Memory B cell (primary cell): ENCODE results near the gene CERS6.
"Not testable (repeated sequence)": the region's sequence is repeated elsewhere in the genome, so short reads cannot be mapped to it uniquely, and the experiment has no call there.

Experiments
- ATAC-seq: fragments of 150-1000 bp; cut with Tn5 transposase; 2 replicates; pipeline ENCODE4 v1.10.0; 2021; ENCODE audit warnings: low read depth, mild to moderate bottlenecking, moderate library complexity
- DNase-seq, 2 donors: peaks; one replicate each; pipeline ENCODE4 v3.0.0; 2022; ENCODE audit warnings: low spot score in 2 of 2
- H3K27ac Mint-ChIP-seq: one replicate; pipeline ENCODE4 v1.8.0; 2022; ENCODE audit warnings: mild to moderate bottlenecking, moderate library complexity, mixed read lengths
- H3K27me3 Mint-ChIP-seq: one replicate; pipeline ENCODE4 v1.8.0; 2022; ENCODE audit warnings: mixed read lengths
- H3K36me3 Mint-ChIP-seq: one replicate; pipeline ENCODE4 v1.8.0; 2022; ENCODE audit warnings: mild to moderate bottlenecking, mixed read lengths
- H3K4me1 Mint-ChIP-seq: one replicate; pipeline ENCODE4 v1.8.0; 2022; ENCODE audit warnings: mixed read lengths
- H3K4me3 Mint-ChIP-seq: one replicate; pipeline ENCODE4 v1.8.0; 2022; ENCODE audit warnings: mild to moderate bottlenecking, moderate library complexity, mixed read lengths
- H3K9me3 Mint-ChIP-seq: one replicate; pipeline ENCODE4 v1.8.0; 2022; ENCODE audit warnings: mixed read lengths

Gene CERS6

DNA sequence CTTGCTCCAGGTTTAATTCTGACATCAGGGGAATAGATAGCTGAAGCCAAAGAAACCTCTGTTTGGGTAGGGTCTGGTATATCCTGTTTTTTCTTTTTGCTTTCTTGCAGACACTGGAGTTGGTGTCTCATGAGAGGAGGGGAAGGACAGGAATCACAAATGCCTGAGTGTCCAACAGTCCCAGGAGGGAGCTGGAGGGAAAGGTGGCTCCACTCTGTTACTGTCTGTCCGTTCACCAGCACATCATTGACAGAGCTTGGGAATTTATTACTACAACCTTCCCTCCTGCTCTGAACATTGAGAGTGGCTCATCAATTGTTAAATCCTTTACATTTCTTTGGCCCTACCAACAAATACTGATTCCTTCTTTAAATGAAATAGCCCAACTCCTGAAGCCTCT is 194.1 kb downstream of the CERS6 start:
- ATAC-seq (no peak), DNase-seq (no peak)
- H3K27ac Mint-ChIP-seq, result no peak overlapping the region
- no peaks in the 10 kb centered on the region for H3K4me1 Mint-ChIP-seq
- H3K4me3 Mint-ChIP-seq, result no peak overlapping the region
- no peaks in the 10 kb centered on the region for H3K27me3 Mint-ChIP-seq
- H3K9me3 Mint-ChIP-seq, result no peaks in the 10 kb centered on the region
- no peaks in the 10 kb centered on the region for H3K36me3 Mint-ChIP-seq

DNA sequence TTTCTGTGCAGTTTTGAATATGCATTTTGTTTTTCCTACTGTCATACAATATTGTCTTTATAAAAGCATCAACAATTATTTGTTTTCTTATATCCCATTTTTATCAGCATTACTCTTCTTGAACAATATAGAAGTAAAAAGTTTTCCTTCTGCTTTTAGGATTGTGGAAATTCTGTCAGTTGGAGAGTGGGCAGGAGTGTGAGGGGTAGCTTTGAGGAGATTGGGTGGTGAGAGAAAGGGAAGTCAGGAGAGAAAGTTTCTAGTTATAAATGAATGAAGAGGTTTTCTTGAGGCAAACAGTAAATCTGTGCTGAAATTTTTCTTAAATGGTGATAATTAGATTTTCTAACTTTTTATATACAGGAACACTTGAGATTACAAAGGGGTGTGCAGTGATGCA is 194.7 kb downstream of the CERS6 start:
- DNase-seq (no peak), ATAC-seq (no peak)
- H3K27me3 Mint-ChIP-seq, result no peaks in the 10 kb centered on the region
- H3K27ac Mint-ChIP-seq, result no peak overlapping the region
- H3K4me1 Mint-ChIP-seq, result no peaks in the 10 kb centered on the region
- no peaks in the 10 kb centered on the region for H3K9me3 Mint-ChIP-seq
- no peaks in the 10 kb centered on the region for H3K36me3 Mint-ChIP-seq
- H3K4me3 Mint-ChIP-seq, result no peak overlapping the region

DNA sequence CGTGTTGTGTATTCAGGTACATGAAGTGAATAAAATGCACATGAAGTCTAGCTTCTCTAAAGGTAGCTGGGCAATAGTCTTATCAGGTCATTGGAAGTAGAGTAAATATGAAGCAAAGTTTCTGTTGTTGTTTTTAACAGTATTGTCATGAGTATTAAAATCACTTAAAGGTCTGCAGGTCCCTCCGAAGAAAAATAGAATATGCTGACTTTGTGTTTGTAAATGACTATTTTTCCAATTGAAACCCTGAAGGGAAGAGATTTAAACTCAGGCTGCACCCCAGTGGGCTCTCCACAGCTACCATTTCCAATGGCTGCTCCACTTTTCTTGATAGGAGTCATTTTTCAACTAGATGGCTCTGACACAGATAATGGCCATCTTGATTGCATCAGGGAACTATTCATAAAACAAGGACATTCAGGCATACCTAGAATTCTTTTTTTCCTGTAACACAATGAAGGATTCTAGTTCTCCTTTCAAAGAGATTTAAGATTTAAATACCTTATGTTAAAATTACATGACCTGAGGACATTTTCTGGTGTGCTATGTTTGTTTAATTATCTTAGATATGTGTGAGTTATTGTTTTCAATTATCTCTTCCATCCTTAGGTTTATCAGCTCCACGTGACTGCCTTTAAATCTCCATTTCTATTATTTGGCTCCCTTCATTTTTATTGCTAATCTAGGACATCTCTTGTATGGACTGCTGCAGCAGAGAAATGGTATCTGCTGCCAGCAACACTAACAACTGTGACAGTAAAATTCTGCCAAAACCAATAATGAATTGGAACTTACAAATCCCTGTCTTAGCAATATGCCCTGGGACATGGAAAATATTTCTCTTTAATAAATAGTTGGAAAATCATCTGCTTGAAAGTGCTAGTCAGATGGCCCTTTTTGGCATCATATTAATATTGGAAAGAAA is 197.2 kb downstream of the CERS6 start:
- H3K27ac Mint-ChIP-seq, result no peak overlapping the region
- no peaks in the 10 kb centered on the region for H3K27me3 Mint-ChIP-seq

DNA sequence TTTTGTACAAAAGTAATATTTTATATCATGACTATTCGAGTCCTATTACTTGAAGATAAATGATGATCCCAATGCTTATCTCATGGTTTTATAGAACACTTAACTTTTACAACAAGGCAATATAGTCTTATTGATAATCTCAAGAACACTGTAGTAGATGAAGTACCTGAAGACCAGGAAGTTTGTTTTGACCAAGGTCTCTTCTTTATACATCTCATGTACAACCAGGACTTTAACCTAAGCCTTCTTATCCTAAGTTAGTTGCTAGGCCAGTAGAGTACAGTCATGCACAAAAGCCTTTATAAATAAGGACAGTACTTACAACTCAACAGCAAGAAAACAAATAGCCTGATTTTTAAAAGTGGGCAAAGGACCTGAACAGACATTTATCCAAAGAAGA is 198.6 kb downstream of the CERS6 start:
- DNase-seq, result no peak
- Mint-ChIP-seq H3K27me3 (no peaks in the 10 kb centered on the region), H3K27ac (no peak overlapping the region), H3K4me3 (no peak overlapping the region), H3K4me1 (no peaks in the 10 kb centered on the region), H3K9me3 (no peaks in the 10 kb centered on the region), H3K36me3 (no peaks in the 10 kb centered on the region)
- ATAC-seq, result no peak

More for the DNA sequence above, 197.2 kb downstream of the CERS6 start:
- DNase-seq, result no peak
- Mint-ChIP-seq H3K9me3 (no peaks in the 10 kb centered on the region), H3K4me3 (no peak overlapping the region), H3K4me1 (no peaks in the 10 kb centered on the region), H3K36me3 (no peaks in the 10 kb centered on the region)
- ATAC-seq, result no peak

DNA sequence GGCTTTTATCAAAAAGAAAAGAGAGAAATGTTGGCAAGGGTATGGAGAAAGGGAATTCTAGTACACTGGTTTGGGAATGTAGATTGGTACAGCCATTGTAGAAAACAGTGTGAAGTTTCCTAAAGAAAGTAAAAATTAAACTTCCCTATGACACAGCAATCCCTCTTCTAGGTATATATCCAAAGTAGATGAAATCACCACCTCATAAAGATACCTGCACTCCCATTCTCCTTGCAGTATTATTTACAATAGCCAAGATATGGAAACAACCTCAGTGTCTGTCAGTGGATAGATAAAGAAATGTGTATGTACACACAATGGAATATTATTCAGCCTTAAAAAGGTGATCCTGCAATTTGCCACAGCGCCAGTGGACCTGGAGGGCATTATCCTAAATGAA is 199.1 kb downstream of the CERS6 start:
- ATAC-seq (no peak), DNase-seq (no peak)
- Mint-ChIP-seq H3K27ac (no peak overlapping the region), H3K27me3 (no peaks in the 10 kb centered on the region), H3K36me3 (no peaks in the 10 kb centered on the region), H3K4me3 (no peak overlapping the region), H3K4me1 (no peaks in the 10 kb centered on the region), H3K9me3 (no peaks in the 10 kb centered on the region)

DNA sequence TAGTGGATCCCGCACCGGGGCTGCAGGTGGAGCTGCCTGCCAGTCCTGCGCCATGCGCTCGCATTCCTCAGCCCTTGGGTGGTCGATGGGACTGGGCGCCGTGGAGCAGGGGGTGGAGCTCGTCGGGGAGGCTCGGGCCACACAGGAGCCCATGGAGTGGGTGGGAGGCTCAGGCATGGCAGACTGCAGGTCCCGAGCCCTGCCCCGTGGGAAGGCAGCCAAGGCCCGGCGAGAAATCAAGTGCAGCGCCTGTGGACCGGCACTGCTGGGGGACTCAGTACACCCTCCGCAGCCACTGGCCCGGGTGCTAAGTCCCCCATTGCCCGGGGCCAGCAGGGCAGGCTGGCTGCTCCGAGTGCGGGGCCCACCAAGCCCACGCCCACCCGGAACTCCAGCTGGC is 201.3 kb downstream of the CERS6 start:
- not testable (repeated sequence) for H3K36me3 Mint-ChIP-seq, H3K9me3 Mint-ChIP-seq, H3K4me3 Mint-ChIP-seq, H3K27ac Mint-ChIP-seq, ATAC-seq, H3K27me3 Mint-ChIP-seq, H3K4me1 Mint-ChIP-seq, DNase-seq

DNA sequence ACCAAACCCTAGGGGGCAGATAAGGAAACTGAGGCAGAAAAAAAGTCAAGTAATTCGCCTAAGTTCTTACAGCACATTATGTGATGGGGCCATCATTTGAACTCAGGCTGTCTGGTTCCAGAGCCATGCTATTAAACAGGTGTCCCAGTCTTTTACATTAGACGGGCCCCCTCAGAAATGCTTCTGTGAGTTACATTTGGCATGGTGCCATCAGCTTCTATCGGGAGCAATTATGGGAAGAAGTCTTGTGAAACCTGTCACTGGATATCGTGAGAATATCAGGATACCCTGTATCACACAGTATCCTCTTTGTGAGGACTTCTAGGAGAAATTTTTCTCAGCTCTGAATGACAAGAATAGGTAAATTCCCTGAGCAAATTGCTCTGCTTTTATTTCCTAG is 202.6 kb downstream of the CERS6 start:
- H3K27me3 Mint-ChIP-seq, result no peaks in the 10 kb centered on the region
- no peak for DNase-seq
- H3K4me1 Mint-ChIP-seq, result no peaks in the 10 kb centered on the region
- no peaks in the 10 kb centered on the region for H3K9me3 Mint-ChIP-seq
- H3K36me3 Mint-ChIP-seq, result no peaks in the 10 kb centered on the region
- H3K4me3 Mint-ChIP-seq, result no peak overlapping the region
- no peak overlapping the region for H3K27ac Mint-ChIP-seq
- no peak for ATAC-seq

DNA sequence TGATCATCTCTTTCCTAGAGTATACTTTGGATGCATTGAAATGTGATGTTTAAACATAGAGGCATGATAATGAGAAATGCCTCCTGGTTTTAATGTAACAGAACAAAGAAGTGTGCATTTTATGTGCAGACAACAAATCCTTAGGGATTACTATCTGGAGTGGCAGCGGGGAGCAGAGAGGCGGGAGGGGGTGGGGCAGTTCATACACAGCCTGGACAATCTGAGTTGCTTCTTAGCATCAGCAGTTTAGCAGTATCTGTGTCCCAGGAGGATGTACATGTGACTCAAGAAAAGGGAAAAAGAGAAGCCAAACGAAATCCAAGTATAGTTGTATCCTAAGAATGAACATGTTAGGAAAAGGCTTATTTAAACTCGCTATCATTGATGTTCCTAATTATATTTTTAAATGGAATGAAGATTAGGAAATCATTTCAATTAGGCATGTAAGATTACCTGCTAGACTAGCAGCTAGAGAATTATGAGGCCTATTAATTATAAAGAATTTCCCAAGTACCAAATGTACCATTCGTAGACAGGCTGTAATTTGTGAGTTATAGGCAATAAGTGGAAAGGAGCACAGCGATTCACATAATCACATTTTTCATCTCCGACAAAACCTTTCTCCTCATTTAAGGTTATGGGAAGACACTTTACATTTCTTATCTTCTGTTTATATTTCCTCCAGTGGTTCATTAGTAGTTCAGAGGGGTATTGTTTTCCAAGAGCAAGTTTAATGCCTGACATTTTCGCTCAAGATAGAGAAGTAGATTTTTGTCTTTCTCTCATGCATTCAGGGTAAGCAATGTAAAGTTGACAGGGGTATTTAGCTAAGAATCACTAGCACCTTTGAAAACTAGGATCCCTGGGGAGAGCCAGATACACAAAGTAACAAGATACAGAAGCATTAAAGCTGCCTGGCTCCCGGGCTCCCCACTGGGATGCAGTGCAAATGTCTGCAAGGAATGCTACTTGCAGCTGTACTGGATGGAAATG is 205.1 kb downstream of the CERS6 start:
- no peak for DNase-seq
- ATAC-seq, result no peak
- no peaks in the 10 kb centered on the region for H3K4me1 Mint-ChIP-seq
- no peaks in the 10 kb centered on the region for H3K9me3 Mint-ChIP-seq
- H3K4me3 Mint-ChIP-seq, result no peak overlapping the region
- no peaks in the 10 kb centered on the region for H3K27me3 Mint-ChIP-seq
- H3K36me3 Mint-ChIP-seq, result no peaks in the 10 kb centered on the region
- no peak overlapping the region for H3K27ac Mint-ChIP-seq

DNA sequence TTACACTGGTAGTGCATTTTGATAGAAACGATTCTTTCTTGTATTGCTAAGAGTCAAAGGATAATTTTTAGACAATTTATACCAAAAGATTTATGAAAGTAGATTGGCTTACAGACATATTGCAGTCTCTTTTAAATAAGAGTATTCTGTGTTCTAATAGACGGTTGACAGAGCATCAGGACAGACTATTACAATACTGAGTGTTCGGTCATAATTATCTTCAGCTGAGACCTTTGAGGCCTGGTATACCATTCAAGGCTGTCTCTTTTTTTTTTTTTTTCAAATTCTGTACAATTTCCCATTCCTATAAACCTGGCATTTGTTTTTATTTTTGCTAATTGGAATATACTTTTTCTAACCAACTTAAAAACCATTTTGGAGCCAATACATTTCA is 205.8 kb downstream of the CERS6 start:
- DNase-seq (no peak), ATAC-seq (no peak)
- H3K4me1 Mint-ChIP-seq, result no peaks in the 10 kb centered on the region
- no peaks in the 10 kb centered on the region for H3K27me3 Mint-ChIP-seq
- H3K9me3 Mint-ChIP-seq, result no peaks in the 10 kb centered on the region
- no peak overlapping the region for H3K4me3 Mint-ChIP-seq
- no peaks in the 10 kb centered on the region for H3K36me3 Mint-ChIP-seq
- H3K27ac Mint-ChIP-seq, result no peak overlapping the region

DNA sequence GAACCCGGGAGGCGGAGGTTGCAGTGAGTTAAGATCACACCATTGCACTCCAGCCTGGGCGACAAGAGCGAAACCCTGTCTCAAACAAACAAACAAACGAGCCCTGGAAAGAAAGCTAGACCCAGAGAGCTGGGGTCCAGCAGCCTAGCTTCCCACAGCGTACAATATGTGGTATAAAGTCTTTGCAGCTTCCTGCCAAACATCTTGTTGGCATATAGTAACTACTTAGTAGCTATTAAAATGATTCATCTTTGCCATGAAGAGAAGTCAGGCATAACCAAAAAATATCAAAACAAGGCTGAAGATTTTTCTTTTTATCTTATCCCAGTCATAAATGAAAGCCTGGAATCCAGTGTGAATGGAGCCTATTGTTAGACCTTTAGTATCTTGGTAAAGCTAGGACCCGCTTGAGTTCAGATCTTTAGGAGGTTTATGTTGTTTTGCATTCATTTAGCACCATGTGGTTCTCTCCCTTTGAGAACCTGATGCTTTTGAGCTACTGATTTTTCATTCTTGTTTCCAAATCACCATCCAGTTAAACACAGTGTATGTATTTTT is 206.7 kb downstream of the CERS6 start:
- Mint-ChIP-seq H3K27ac (no peak overlapping the region), H3K27me3 (no peaks in the 10 kb centered on the region), H3K4me1 (no peaks in the 10 kb centered on the region), H3K9me3 (no peaks in the 10 kb centered on the region), H3K4me3 (no peak overlapping the region), H3K36me3 (no peaks in the 10 kb centered on the region)
- no peak for DNase-seq
- no peak for ATAC-seq

DNA sequence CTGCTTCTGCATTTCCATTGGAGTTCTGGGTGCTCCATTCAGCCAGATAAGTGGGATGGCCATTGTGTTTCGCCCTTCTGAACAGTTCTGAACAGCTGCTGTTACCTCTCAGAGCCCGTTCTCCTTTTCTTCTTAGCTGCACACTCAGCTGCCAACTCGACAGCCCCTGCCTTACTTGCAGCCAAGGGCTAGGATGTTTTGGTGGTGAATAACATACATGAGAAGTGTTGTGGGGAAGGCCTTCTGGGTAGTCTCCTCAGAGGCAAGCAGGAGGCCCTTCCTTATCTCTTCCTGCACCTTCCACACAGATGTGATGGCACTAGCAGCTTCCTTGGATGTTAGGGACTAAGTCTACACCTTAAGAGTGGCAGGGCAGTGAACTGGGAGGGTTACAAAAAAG is 207.9 kb downstream of the CERS6 start:
- no peaks in the 10 kb centered on the region for H3K36me3 Mint-ChIP-seq
- no peak for DNase-seq
- no peaks in the 10 kb centered on the region for H3K9me3 Mint-ChIP-seq
- ATAC-seq, result no peak
- H3K27ac Mint-ChIP-seq, result no peak overlapping the region
- H3K4me3 Mint-ChIP-seq, result no peak overlapping the region
- no peaks in the 10 kb centered on the region for H3K4me1 Mint-ChIP-seq
- no peaks in the 10 kb centered on the region for H3K27me3 Mint-ChIP-seq

DNA sequence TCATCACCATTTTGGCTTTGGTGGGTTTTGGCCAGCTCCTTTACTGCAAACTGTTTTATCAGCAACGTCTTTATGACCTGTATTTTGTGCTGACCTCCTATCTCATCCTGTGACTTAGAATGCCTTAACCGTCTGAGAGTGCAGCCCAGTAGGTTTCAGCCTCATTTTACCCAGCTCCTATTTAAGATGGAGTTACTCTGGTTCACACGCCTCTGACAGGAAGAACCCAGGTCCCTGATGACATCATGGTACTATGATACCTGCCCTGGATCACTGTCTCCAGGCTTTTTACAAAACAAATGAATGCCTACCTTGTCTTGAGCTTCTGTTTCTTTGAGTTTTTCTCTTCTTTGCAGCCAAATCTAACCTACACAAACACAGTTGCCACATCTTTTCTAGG is 208.6 kb downstream of the CERS6 start:
- H3K9me3 Mint-ChIP-seq, ATAC-seq, DNase-seq, H3K27ac Mint-ChIP-seq, H3K4me3 Mint-ChIP-seq, H3K4me1 Mint-ChIP-seq, H3K27me3 Mint-ChIP-seq, H3K36me3 Mint-ChIP-seq: not testable (repeated sequence)

DNA sequence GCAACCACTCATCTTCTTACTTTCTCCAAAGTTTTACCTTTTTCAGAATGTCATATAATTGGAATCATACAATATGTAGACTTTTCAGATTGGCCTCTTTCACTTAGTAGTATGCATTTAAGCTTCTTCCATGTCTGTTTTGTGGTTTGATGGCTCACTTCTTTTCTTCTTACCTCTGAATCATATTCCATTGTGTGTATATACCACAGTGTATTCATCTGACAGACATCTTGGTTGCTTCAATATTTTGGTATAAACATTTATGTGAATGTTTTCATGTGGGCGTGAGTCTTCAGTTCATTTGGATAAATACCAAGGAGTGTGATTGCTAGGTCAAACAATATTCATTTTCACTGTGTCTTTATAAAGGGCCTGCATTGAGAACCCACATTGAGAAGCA is 210.3 kb downstream of the CERS6 start:
- no peak overlapping the region for H3K27ac Mint-ChIP-seq
- no peak for ATAC-seq

DNA sequence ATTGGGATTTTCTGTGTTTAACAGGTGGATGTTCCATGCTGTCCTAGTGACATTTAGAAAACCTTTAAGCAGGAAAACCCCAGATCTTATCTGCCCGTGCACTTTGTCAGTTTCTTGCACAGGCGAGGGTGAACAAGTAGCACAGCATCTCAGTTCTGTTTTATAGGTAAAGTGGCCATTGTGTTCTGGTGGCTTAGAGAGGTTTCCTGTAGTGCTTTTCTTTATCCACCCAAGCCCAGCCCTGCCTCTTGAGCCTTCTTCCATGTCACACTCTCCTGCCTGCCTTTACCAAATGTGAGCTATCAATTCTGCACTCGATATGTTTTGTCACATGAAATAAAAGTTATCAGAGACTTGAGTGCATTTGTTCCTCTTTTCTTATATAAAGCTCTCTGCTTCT is 211.1 kb downstream of the CERS6 start:
- Mint-ChIP-seq H3K9me3 (no peaks in the 10 kb centered on the region), H3K4me3 (no peak overlapping the region), H3K36me3 (no peaks in the 10 kb centered on the region), H3K27ac (no peak overlapping the region), H3K4me1 (no peaks in the 10 kb centered on the region), H3K27me3 (no peaks in the 10 kb centered on the region)
- no peak for ATAC-seq
- DNase-seq, result no peak

More for the DNA sequence above, 210.3 kb downstream of the CERS6 start:
- no peaks in the 10 kb centered on the region for H3K36me3 Mint-ChIP-seq
- no peaks in the 10 kb centered on the region for H3K27me3 Mint-ChIP-seq
- no peaks in the 10 kb centered on the region for H3K4me1 Mint-ChIP-seq
- no peaks in the 10 kb centered on the region for H3K9me3 Mint-ChIP-seq
- no peak overlapping the region for H3K4me3 Mint-ChIP-seq
- no peak for DNase-seq
